ENCODE measurements around the gene NUDT14.

The NUDT14 gene

GRCh38 chr14:105216490-105217247 lies 35.6 kb upstream of the NUDT14 start:
- Histone ChIP-seq H3K36me3 (ENCODE audit: control insufficient read depth in 2 of 2, insufficient read depth in 1 of 2, low read length in 2 of 2) (peaks cover 0 to 88% of the 10 kb centered on the region in 2 experiments; a peak in 1 of 3 replicates), H3K4me1 (ENCODE audit: control insufficient read depth, insufficient read depth, low read length) (no peaks in the 10 kb centered on the region), H3K27ac (ENCODE audit: extremely low read depth, low read depth, low read length) (no peak overlapping the region), H3K9me3 (ENCODE audit: control insufficient read depth, insufficient read depth, low read depth, low read length) (no peaks in the 10 kb centered on the region), H3K4me3 (ENCODE audit: low read depth, low read length) (no peak overlapping the region)
- TF ChIP-seq ZNF350 (tag by site-specific recombination; IDR thresholded peaks at IDR 0.05) (no peak), ZIC2 (tag by site-specific recombination; IDR thresholded peaks at IDR 0.05) (peak; percentile 78), GLIS1 (tag by site-specific recombination; IDR thresholded peaks at IDR 0.05) (peak; percentile 72)
- POLR2A ChIA-PET = no interaction called here
- CTCF ChIA-PET = interaction anchor here (0.6 kb wide), 1 partner anchor 166 kb away, joined by 3 read pairs; no protein-coding TSS in a partner anchor

GRCh38 chr14:105215602-105216001 lies 34.5 kb upstream of the NUDT14 start:
- Histone ChIP-seq H3K4me3 (ENCODE audit: low read depth, low read length) (no peak overlapping the region), H3K4me1 (ENCODE audit: control insufficient read depth, insufficient read depth, low read length) (no peaks in the 10 kb centered on the region), H3K36me3 (ENCODE audit: control insufficient read depth in 2 of 2, insufficient read depth in 1 of 2, low read length in 2 of 2) (peaks cover 0 to 78% of the 10 kb centered on the region in 2 experiments; a peak in 1 of 3 replicates), H3K27ac (ENCODE audit: extremely low read depth, low read depth, low read length) (no peak overlapping the region), H3K9me3 (ENCODE audit: control insufficient read depth, insufficient read depth, low read depth, low read length) (no peaks in the 10 kb centered on the region)
- CTCF ChIA-PET = no interaction called here
- POLR2A ChIA-PET = no interaction called here
- TF ChIP-seq ZSCAN4 (tag by site-specific recombination; IDR thresholded peaks at IDR 0.05) (peak; percentile 100), ZNF311 (tag by site-specific recombination; IDR thresholded peaks at IDR 0.05; ENCODE audit: borderline replicate concordance) (peak; percentile 14; the same call in 1 of the 2 replicates), ZNF18 (tag by site-specific recombination; IDR thresholded peaks at IDR 0.05) (no peak)

- Histone ChIP-seq H3K36me3 (ENCODE audit: control insufficient read depth in 2 of 2, insufficient read depth in 1 of 2, low read length in 2 of 2) (peaks cover 0 to 73% of the 10 kb centered on the region in 2 experiments; a peak in 1 of 3 replicates), H3K4me1 (ENCODE audit: control insufficient read depth, insufficient read depth, low read length) (no peaks in the 10 kb centered on the region), H3K27ac (ENCODE audit: extremely low read depth, low read depth, low read length) (no peak overlapping the region), H3K4me3 (ENCODE audit: low read depth, low read length) (no peak overlapping the region), H3K9me3 (ENCODE audit: control insufficient read depth, insufficient read depth, low read depth, low read length) (no peaks in the 10 kb centered on the region)
- ChIA-PET CTCF (interaction anchor here (0.9 to 2.1 kb wide), 3 partner anchors 10 to 137 kb away, joined by 3 to 5 read pairs (median 4); no protein-coding TSS in a partner anchor), POLR2A (interaction anchor here (1.2 kb wide), 1 partner anchor 10 kb away, joined by 3 read pairs; no protein-coding TSS in a partner anchor)
- TF ChIP-seq ZNF624 (tag by site-specific recombination; IDR thresholded peaks at IDR 0.05) (no peak), ZNF704 (tag by site-specific recombination; IDR thresholded peaks at IDR 0.05) (no peak), ZNF266 (tag by site-specific recombination; IDR thresholded peaks at IDR 0.05; ENCODE audit: low read depth) (no peak), ZFHX2 (tag by site-specific recombination; conservative IDR thresholded peaks at IDR 0.05) (peak; percentile 90), ZNF658 (tag by site-specific recombination; IDR thresholded peaks at IDR 0.05) (no peak), KLF1 (tag by site-specific recombination; IDR thresholded peaks at IDR 0.05) (peak; percentile 70), ZNF423 (tag by site-specific recombination; IDR thresholded peaks at IDR 0.05) (no peak), REST (tag by site-specific recombination; IDR thresholded peaks at IDR 0.05) (no peak), MEIS1 (CRISPR knock-in tag; IDR thresholded peaks at IDR 0.05; ENCODE audit: borderline replicate concordance) (no peak), EGR2 (tag by site-specific recombination; IDR thresholded peaks at IDR 0.05; ENCODE audit: low read depth) (peak; percentile 84), OSR2 (tag by site-specific recombination; IDR thresholded peaks at IDR 0.05) (no peak), PRDM10 (tag by site-specific recombination; IDR thresholded peaks at IDR 0.05) (no peak)
Observed at GRCh38 chr14:105214324-105214915, 33.3 kb upstream of the NUDT14 start.

Data from HEK293 (cell line).